Psoas muscle (tissue), 8 donors: ENCODE data around the gene GSC2. TPM values are rescaled to one million over a fixed set of nuclear protein-coding genes. Genes with fewer than 3 reads are reported as not detected.

Experiments
- ATAC-seq, 4 donors: fragments of 200-7000 bp; cut with Tn5 transposase; one replicate each; pipeline ENCODE4 v1.9.1; 2020; ENCODE audit warnings: moderate library complexity in 3 of 4, mild to moderate bottlenecking in 2 of 4
- DNase-seq, 2 donors: peaks; one replicate each; pipeline ENCODE4 v3.0.0-alpha.2; 2020
- H3K27ac ChIP-seq: fragments of 200-600 bp; one replicate; pipeline ENCODE4 v1.8.0; 2022
- H3K27me3 ChIP-seq, 3 donors: fragments of 200-600 bp in 1 of 3; one replicate each; pipeline versions ENCODE4 v1.6.1 to v1.8.0; 2013 to 2022; ENCODE audit warnings: low read length in 2 of 3, mild to moderate bottlenecking in 2 of 3, moderate library complexity in 1 of 3; ENCODE audit not compliant: insufficient read depth in 3 of 3
- H3K36me3 ChIP-seq, 2 donors: fragments of 200-600 bp in 1 of 2; one replicate each; pipeline versions ENCODE4 v1.6.1 to v1.8.0; 2013 to 2022; ENCODE audit warnings: low read depth in 1 of 2, mild to moderate bottlenecking in 1 of 2, moderate library complexity in 1 of 2; ENCODE audit not compliant: insufficient read depth in 1 of 2
- H3K4me1 ChIP-seq: fragments of 200-600 bp; one replicate; pipeline ENCODE4 v1.8.0; 2022
- H3K4me3 ChIP-seq: fragments of 200-600 bp; one replicate; pipeline ENCODE4 v1.8.0; 2022; ENCODE audit warnings: mild to moderate bottlenecking
- H3K9me3 ChIP-seq: fragments of 200-600 bp; one replicate; pipeline ENCODE4 v1.8.0; 2022
- WGBS, 3 donors: extraction: QIAGEN DNeasy Blood & Tissue Kit; methylation state at CpG; one replicate each; pipeline versions ENCODE4 v1.1.6 to v1.1.7; 2013; 5-methylcytosine and 5-hydroxymethylcytosine counted together
- intact Hi-C, 2 donors: fragments of 100-400 bp; cut with DNase I; formaldehyde crosslinking; loops; one replicate each; pipeline versions ENCODE4 v1.11.0 to v1.14.2; 2022
- polyA plus RNA-seq, 3 donors: library from polyadenylated mRNA; stranded (reverse); fragments of 200-250 nt; gene quantifications; one replicate each; pipeline ENCODE4 v1.2.3, GENCODE V29; 2013
- total RNA-seq, 4 donors: library from RNA; stranded (reverse); fragmentation: NEBNext Ultra II Directional in 2 of 4; extraction: Animal tissue kit (Norgen Biotek cat#: 25700) in 2 of 4; gene quantifications; one replicate each; pipeline versions ENCODE4 v1.2.1 to v1.2.4, GENCODE V29; 2021 to 2023
- TF ChIP-seq, protein P1 (sequence below): fragments of 200-600 bp; IDR thresholded peaks from one replicate; pipeline ENCODE4 v1.8.0; 2022; ENCODE audit warnings: antibody characterized with exemption
- donor health status: healthy with polysubstance abuse.
- donor health status: DM: no; HTN: no; CAD: no; lungs with moderate emphysema.
- donor health status: Bipolar disorder and iron deficiency.
- donor health status: healthy.
- donor health status: DM: yes; HTN: yes; CAD: no.
- donor health status: DM: no; HTN: no; CAD: no.
- donor health status: DM: no; HTN: no; CAD: no.
- donor health status: DM: yes; HTN: yes; CAD: no.

Gene GSC2
- total and polyA plus RNA-seq, 7 donors: not detected

DNA sequence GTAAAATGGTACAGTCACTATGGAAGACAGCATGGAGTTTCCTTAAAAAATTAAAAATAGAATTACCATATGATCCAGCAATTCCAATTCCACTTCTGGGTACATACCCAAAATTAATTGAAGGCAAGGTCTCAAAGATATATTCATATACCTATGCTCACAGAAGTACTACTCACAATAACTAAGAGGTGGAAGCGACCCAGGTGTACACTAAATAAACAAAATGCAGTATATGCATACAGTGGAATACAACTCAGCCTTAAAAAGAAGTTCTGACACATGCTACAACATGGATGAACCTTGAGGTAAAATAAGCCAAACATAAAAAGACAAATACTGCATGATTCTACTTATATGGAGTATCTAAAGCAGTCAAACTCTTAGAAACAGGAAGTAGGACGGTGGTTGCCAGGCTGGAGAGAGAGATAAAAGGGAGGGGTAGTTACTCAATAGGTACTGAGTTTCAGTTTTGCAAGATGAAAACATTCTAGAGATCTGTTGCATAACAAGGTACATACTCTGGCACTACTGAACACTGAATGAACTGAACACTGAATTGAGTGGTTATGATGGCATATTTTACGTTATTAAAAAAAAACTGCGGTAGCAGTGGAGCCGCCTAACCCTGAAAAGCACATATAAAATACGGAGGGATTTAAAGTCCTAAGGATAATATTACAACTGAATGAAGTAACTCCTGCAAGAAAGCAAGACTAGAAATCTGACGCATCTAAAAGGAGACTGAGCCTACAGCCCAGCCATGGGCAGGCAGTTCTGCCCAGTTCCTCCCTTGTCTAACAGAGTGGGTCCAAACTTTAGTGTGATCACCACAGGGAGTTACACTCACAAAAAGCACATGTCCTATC is 40.7 kb downstream of the GSC2 start:
- 30 to 39% (median 34%) methylated on average over 7 of the region's 7 CpGs for WGBS, 3 donors
- H3K27ac ChIP-seq: peak overlapping the region; percentile 76
- no peak for DNase-seq
- no peaks in the 10 kb centered on the region for H3K27me3 ChIP-seq
- H3K4me3 ChIP-seq: peak overlapping the region; percentile 33
- no peaks in the 10 kb centered on the region for H3K36me3 ChIP-seq
- H3K9me3 ChIP-seq: no peaks in the 10 kb centered on the region
- ATAC-seq: peak; percentile 81 to 87 (median 82)
- intact Hi-C loops: no loop called here
- peaks cover 84% of the 10 kb centered on the region for H3K4me1 ChIP-seq
- TF ChIP-seq, protein P1, sequence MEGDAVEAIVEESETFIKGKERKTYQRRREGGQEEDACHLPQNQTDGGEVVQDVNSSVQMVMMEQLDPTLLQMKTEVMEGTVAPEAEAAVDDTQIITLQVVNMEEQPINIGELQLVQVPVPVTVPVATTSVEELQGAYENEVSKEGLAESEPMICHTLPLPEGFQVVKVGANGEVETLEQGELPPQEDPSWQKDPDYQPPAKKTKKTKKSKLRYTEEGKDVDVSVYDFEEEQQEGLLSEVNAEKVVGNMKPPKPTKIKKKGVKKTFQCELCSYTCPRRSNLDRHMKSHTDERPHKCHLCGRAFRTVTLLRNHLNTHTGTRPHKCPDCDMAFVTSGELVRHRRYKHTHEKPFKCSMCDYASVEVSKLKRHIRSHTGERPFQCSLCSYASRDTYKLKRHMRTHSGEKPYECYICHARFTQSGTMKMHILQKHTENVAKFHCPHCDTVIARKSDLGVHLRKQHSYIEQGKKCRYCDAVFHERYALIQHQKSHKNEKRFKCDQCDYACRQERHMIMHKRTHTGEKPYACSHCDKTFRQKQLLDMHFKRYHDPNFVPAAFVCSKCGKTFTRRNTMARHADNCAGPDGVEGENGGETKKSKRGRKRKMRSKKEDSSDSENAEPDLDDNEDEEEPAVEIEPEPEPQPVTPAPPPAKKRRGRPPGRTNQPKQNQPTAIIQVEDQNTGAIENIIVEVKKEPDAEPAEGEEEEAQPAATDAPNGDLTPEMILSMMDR: no peak

DNA sequence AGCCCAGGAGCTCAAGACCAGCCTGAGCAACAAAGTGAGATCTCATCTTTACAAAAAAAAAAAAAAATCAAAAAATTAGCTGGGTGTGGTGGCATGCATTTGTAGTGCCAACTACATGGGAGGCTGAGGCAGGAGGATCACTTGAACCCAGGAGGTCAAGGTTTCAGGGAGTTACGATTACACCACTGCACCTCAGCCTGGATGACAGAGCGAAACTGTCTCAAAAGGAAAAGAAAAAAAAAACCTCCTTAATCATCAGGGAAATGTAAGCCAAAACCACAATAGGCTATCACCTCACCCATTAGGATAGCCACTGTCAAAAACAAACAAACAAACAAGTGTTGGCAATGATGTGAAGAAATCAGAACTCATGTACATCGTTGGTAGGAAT is 41.3 kb downstream of the GSC2 start:
- Histone ChIP-seq H3K36me3 (no peaks in the 10 kb centered on the region), H3K9me3 (no peaks in the 10 kb centered on the region), H3K4me1 (peaks cover 88% of the 10 kb centered on the region), H3K27me3 (no peaks in the 10 kb centered on the region), H3K27ac (peak overlapping the region; percentile 76), H3K4me3 (no peak overlapping the region)
- intact Hi-C loops: no loop called here
- ATAC-seq (no peak), DNase-seq (no peak)
- WGBS, 3 donors: 49 to 78% (median 78%) methylated on average over 3 of the region's 3 CpGs
- TF ChIP-seq, protein P1: no peak

DNA sequence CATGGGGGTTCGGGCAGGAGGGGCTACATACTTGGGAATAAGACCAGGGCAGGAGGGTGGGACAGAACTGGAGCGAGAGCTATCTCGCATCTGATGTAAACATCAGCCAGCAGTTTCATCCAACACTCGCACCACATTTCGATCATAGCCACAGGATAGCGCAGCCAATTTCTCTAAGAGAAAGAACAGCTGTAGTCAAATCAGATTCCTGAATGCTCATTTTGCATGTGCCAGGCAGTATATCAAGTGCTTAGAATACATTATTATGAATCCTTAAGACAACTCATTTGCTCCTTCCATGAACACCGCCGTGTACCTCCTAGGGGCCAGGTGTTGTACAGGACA is 42.4 kb downstream of the GSC2 start:
- ATAC-seq (no peak), DNase-seq (no peak)
- H3K4me3 ChIP-seq: no peak overlapping the region
- no peaks in the 10 kb centered on the region for H3K9me3 ChIP-seq
- H3K27me3 ChIP-seq: no peaks in the 10 kb centered on the region
- peaks cover 91% of the 10 kb centered on the region for H3K4me1 ChIP-seq
- WGBS, 3 donors: 35 to 40% (median 36%) methylated on average over 8 of the region's 8 CpGs
- intact Hi-C loops: no loop called here
- no peaks in the 10 kb centered on the region for H3K36me3 ChIP-seq
- TF ChIP-seq, protein P1: no peak
- peak overlapping the region; percentile 32 for H3K27ac ChIP-seq

DNA sequence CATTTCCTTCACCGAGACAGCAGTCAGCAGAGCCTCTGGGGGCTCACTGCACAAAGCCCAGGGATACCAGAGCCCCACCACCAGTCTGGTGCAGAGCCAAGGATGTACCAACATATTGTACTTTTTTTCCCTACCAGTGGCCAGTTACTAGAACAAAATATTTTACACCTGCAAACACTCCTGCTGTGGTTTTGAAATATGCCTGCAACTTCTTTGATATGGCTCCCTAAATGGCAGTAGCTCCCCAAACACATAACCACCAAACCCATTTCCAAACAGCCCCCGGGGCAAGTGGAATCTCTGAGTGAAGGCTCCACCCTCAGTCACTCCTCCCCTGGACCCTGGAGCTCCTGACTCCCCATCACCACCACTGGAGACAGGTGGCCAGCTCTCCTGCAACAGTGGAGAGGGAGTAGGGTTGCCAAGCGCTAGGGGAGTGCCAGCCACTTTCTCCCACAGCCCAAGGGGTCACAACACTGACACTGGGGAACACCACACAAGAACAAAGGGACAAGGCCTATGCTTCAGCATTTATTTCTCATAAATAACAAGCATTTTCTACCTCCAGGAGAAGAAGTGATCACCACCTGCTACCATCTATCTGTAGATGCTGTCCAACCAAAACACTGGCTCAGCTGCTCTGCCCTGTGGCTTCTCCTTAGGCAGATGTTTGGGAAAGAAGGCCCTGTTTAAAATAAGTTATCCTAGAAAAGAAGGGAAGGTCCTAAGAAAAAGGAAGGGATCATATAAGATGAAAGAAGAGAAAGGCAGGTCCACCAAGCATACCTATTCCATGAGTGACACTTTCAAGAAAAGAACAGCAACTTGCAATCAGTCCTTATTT is 43.0 kb downstream of the GSC2 start:
- H3K9me3 ChIP-seq: no peaks in the 10 kb centered on the region
- no peaks in the 10 kb centered on the region for H3K27me3 ChIP-seq
- peaks cover 91% of the 10 kb centered on the region for H3K4me1 ChIP-seq
- whole genome bisulfite sequencing, 3 donors: 61 to 73% (median 63%) methylated on average over 3 of the region's 3 CpGs
- ATAC-seq: no peak
- TF ChIP-seq, protein P1: no peak
- intact Hi-C loops: no loop called here
- no peak for DNase-seq
- H3K36me3 ChIP-seq: no peaks in the 10 kb centered on the region
- H3K4me3 ChIP-seq: no peak overlapping the region
- H3K27ac ChIP-seq: peak overlapping the region; percentile 32
